ENCODE measurements around the gene MGAT4B. TPM values are rescaled to one million over a fixed set of nuclear protein-coding genes. Genes with fewer than 3 reads are reported as not detected.

The MGAT4B gene
- total and polyA plus RNA-seq, 2 of the 4 experiments (the other 2 are of a cell fraction) = 73.7 to 155 TPM

DNA sequence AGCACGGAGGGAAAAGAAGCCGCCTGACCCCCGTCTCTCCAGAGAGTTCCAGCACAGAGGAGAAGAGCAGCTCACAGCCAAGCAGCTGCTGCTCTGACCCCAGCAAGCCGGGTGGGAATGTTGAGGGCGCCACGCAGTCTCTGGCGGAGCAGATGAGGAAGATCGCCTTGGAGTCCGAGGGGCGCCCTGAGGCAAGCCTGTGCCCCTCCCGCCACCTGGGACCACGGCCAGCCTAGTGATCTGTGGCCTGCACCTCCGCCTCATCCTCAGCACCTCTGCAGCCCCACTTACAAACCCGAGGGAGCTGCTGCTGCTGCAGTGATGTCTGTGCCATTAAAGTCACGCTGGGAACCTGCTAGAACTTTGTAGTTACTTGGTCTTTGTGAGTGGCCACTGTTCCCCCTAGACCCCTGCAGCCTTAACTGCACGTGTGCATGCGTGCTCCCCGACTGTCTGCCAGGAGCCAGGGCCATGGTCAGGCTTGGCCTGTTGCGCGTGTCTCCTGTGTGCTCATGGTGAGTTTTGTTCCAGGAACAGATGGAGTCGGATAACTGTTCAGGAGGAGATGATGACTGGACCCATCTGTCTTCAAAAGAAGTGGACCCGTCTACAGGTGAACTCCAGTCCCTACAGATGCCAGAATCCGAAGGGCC, 26.5 kb upstream of the MGAT4B start:
- Histone ChIP-seq H3K14ac (replicated peaks; ENCODE audit: low read depth, low read length) (no peak overlapping the region), H3K4me3 (ENCODE audit: insufficient read depth, low read depth, low read length) (no peak overlapping the region), H4K20me1 (ENCODE audit: insufficient read depth, low read length) (peaks cover 79% of the 10 kb centered on the region), H3K27ac (ENCODE audit: insufficient read depth, low read length) (no peak overlapping the region), H3K36me3 (ENCODE audit: control insufficient read depth, insufficient read depth, low read length) (peaks cover 76% of the 10 kb centered on the region), H2BK15ac (ENCODE audit: low read depth, low read length) (no peak overlapping the region), H3K23ac (ENCODE audit: low read depth, low read length) (no peak overlapping the region), H2BK120ac (ENCODE audit: low read depth, low read length) (no peak overlapping the region), H3K9ac (ENCODE audit: low read depth, low read length) (no peak overlapping the region), H3K9me3 (ENCODE audit: control insufficient read depth, insufficient read depth, low read length) (no peaks in the 10 kb centered on the region), H4K8ac (ENCODE audit: low read depth in 2 of 2, low read length in 2 of 2) (no peak overlapping the region), H3K9me1 (ENCODE audit: insufficient read depth, low read length) (peaks cover 5% of the 10 kb centered on the region), H2AFZ (replicated peaks; ENCODE audit: low read length, poor library complexity) (no peak overlapping the region), H3K4me1 (ENCODE audit: control insufficient read depth, insufficient read depth, low read length) (no peaks in the 10 kb centered on the region), H4K91ac (ENCODE audit: insufficient read depth, low read depth, low read length) (no peak overlapping the region), H3K27me3 (ENCODE audit: control insufficient read depth, insufficient read depth, low read length) (no peaks in the 10 kb centered on the region), H3K4me2 (ENCODE audit: low read depth, low read length) (no peak overlapping the region), H2BK5ac (ENCODE audit: low read depth, low read length, poor library complexity, severe bottlenecking) (no peak overlapping the region), H3K18ac (ENCODE audit: low read depth, low read length) (no peak overlapping the region), H4K5ac (ENCODE audit: low read depth, low read length) (no peak overlapping the region), H3K56ac (ENCODE audit: extremely low read depth, insufficient read depth, low read length) (no peak overlapping the region), H2BK20ac (ENCODE audit: low read depth, low read length) (no peak overlapping the region), H2AK9ac (replicated peaks; ENCODE audit: low read depth, low read length, poor library complexity) (no peak overlapping the region), H3K4ac (ENCODE audit: low read depth, low read length) (no peak overlapping the region), H2AK5ac (ENCODE audit: low read depth, low read length) (no peak overlapping the region), H3K79me1 (ENCODE audit: low read depth in 1 of 2, low read length in 2 of 2) (peaks cover 23 to 62% of the 10 kb centered on the region in 2 experiments)
- ChIA-PET POLR2A (ENCODE audit: unreplicated experiment) (no interaction called here), CTCF (no interaction called here)
- intact Hi-C loops (cut with micrococcal nuclease) (no loop called here), in situ Hi-C loops (cut with MboI; ENCODE audit: low sequenced_read_pairs) (no loop called here), dilution Hi-C loops (cut with HindIII; ENCODE audit: low sequenced_read_pairs, unreplicated experiment) (no loop called here)
- ATAC-seq (ENCODE audit: low read depth) = no peak
- TF ChIP-seq MAZ (IDR thresholded peaks at IDR 0.05; ENCODE audit: borderline replicate concordance, low read depth, low read length) = no peak
- TF ChIP-seq POLR2A (IDR thresholded peaks at IDR 0.05; ENCODE audit: low read depth, low read length) = no peak
- TF ChIP-seq, protein P1, sequence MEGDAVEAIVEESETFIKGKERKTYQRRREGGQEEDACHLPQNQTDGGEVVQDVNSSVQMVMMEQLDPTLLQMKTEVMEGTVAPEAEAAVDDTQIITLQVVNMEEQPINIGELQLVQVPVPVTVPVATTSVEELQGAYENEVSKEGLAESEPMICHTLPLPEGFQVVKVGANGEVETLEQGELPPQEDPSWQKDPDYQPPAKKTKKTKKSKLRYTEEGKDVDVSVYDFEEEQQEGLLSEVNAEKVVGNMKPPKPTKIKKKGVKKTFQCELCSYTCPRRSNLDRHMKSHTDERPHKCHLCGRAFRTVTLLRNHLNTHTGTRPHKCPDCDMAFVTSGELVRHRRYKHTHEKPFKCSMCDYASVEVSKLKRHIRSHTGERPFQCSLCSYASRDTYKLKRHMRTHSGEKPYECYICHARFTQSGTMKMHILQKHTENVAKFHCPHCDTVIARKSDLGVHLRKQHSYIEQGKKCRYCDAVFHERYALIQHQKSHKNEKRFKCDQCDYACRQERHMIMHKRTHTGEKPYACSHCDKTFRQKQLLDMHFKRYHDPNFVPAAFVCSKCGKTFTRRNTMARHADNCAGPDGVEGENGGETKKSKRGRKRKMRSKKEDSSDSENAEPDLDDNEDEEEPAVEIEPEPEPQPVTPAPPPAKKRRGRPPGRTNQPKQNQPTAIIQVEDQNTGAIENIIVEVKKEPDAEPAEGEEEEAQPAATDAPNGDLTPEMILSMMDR (conservative IDR thresholded peaks at IDR 0.05; ENCODE audit: low read depth, low read length) = no peak
- TF ChIP-seq, protein P2, sequence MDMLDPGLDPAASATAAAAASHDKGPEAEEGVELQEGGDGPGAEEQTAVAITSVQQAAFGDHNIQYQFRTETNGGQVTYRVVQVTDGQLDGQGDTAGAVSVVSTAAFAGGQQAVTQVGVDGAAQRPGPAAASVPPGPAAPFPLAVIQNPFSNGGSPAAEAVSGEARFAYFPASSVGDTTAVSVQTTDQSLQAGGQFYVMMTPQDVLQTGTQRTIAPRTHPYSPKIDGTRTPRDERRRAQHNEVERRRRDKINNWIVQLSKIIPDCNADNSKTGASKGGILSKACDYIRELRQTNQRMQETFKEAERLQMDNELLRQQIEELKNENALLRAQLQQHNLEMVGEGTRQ (IDR thresholded peaks at IDR 0.05; ENCODE audit: low read depth, low read length) = no peak
- TF ChIP-seq RCOR1 (IDR thresholded peaks at IDR 0.05; ENCODE audit: insufficient replicate concordance, low read length) = no peak
- TF ChIP-seq RFX5 (IDR thresholded peaks at IDR 0.05; ENCODE audit: low read depth, low read length) = no peak
- no peak for DNase-seq
- BruUV-seq (replicated peaks) = no TSS peak
- WGBS, 2 experiments (ENCODE audit: extremely low coverage in 2 of 2, insufficient read length in 1 of 2) = 100% methylated on average over 2 of the region's 23 CpGs; no CpG with 5 or more reads in 1 of the 2 experiments

Data from IMR-90 (cell line).